GM10266 (cell line): ENCODE measurements around the gene LRPPRC.

Experiments
- DNase-seq: peaks from one replicate; pipeline ENCODE4 v3.0.0; 2012; ENCODE audit errors: extremely low spot score
- CTCF ChIP-seq: IDR thresholded peaks from 2 replicates; pipeline ENCODE4 v1.5.1; 2012; ENCODE audit warnings: mild to moderate bottlenecking, low read depth; ENCODE audit not compliant: control insufficient read depth, insufficient read depth; ENCODE audit errors: missing control alignments

LRPPRC gene

GRCh38 chr2:43998263-43998662 is 2.5 kb upstream of the LRPPRC start:
- no peak for DNase-seq
- TF ChIP-seq CTCF, result no peak

GRCh38 chr2:43993437-43993836 is 2.4 kb downstream of the LRPPRC start:
- no peak for TF ChIP-seq CTCF

GRCh38 chr2:43989545-43989944 is 6.2 kb downstream of the LRPPRC start:
- DNase-seq, result no peak

More at GRCh38 chr2:43993437-43993836, 2.4 kb downstream of the LRPPRC start:
- DNase-seq, result no peak

GRCh38 chr2:43986600-43986999 is 9.2 kb downstream of the LRPPRC start:
- no peak for TF ChIP-seq CTCF
- DNase-seq, result no peak

More at GRCh38 chr2:43989545-43989944, 6.2 kb downstream of the LRPPRC start:
- no peak for TF ChIP-seq CTCF

- TF ChIP-seq CTCF, result no peak
- no peak for DNase-seq
Measured at GRCh38 chr2:43985359-43985758, 10.4 kb downstream of the LRPPRC start.

- DNase-seq, result no peak
- no peak for TF ChIP-seq CTCF
Measured at GRCh38 chr2:43984533-43984932, 11.3 kb downstream of the LRPPRC start.

GRCh38 chr2:43980902-43981301 is 14.9 kb downstream of the LRPPRC start:
- no peak for TF ChIP-seq CTCF
- no peak for DNase-seq
